ENCODE measurements around the gene NUP210L.

NUP210L gene

GRCh38 chr1:154171223-154171583 is 16.3 kb upstream of the NUP210L start:
- DNase-seq: no peak
- POLR2A ChIA-PET: interaction anchor here (0.6 kb wide), 1 partner anchor 64 kb away, joined by 3 read pairs; no protein-coding TSS in a partner anchor
- Histone ChIP-seq H3K27ac (ENCODE audit: insufficient read depth in 1 of 2, low read depth in 1 of 2, low read length in 2 of 2, poor library complexity in 1 of 2, severe bottlenecking in 2 of 2) (no peak overlapping the region), H3K4me1 (ENCODE audit: control extremely low read depth in 1 of 4, control insufficient read depth in 4 of 4, insufficient read depth in 4 of 4, low read length in 3 of 4) (peaks cover 7 to 14% (median 10%) of the 10 kb centered on the region in 4 experiments), H3K27me3 (replicated peaks in 2 of 5; ENCODE audit: control insufficient read depth in 4 of 5, insufficient read depth in 5 of 5, low read length in 4 of 5) (no peaks in the 10 kb centered on the region), H3K9me3 (ENCODE audit: control extremely low read depth in 1 of 5, control insufficient read depth in 4 of 5, insufficient read depth in 2 of 5, low read depth in 1 of 5, low read length in 4 of 5) (no peaks in the 10 kb centered on the region), H3K4me3 (ENCODE audit: control insufficient read depth in 1 of 7, extremely low read depth in 1 of 7, insufficient read depth in 4 of 7, low read depth in 2 of 7, low read length in 6 of 7) (no peak overlapping the region), H3K36me3 (ENCODE audit: control insufficient read depth in 4 of 4, insufficient read depth in 4 of 4, low read length in 3 of 4) (peaks cover 43 to 88% (median 66%) of the 10 kb centered on the region in 4 experiments)
- 93% methylated on average over 2 of the region's 4 CpGs for WGBS (ENCODE audit: insufficient coverage)
- CTCF ChIA-PET: interaction anchor here (1.4 kb wide), 1 partner anchor 14 kb away, joined by 4 read pairs; no protein-coding TSS in a partner anchor

- no peak for DNase-seq
Measured at GRCh38 chr1:154170547-154171222, 15.8 kb upstream of the NUP210L start.

GRCh38 chr1:154167461-154167860 is 12.6 kb upstream of the NUP210L start:
- H3K27me3 ChIP-seq (replicated peaks in 2 of 5; ENCODE audit: control insufficient read depth in 4 of 5, insufficient read depth in 5 of 5, low read length in 4 of 5): no peaks in the 10 kb centered on the region
- CTCF ChIA-PET: interaction anchor here (0.7 to 2.2 kb wide), 4 partner anchors 11 to 104 kb away, joined by 3 to 5 read pairs (median 3); no protein-coding TSS in a partner anchor
- H3K36me3 ChIP-seq (ENCODE audit: control insufficient read depth in 4 of 4, insufficient read depth in 4 of 4, low read length in 3 of 4): peaks cover 47 to 96% (median 77%) of the 10 kb centered on the region in 4 experiments
- POLR2A ChIA-PET: no interaction called here
- H3K9me3 ChIP-seq (ENCODE audit: control extremely low read depth in 1 of 5, control insufficient read depth in 4 of 5, insufficient read depth in 2 of 5, low read depth in 1 of 5, low read length in 4 of 5): no peaks in the 10 kb centered on the region
- peaks cover 0 to 3% (median 0%) of the 10 kb centered on the region in 4 experiments for H3K4me1 ChIP-seq (ENCODE audit: control extremely low read depth in 1 of 4, control insufficient read depth in 4 of 4, insufficient read depth in 4 of 4, low read length in 3 of 4)
- H3K27ac ChIP-seq (ENCODE audit: insufficient read depth in 1 of 2, low read depth in 1 of 2, low read length in 2 of 2, poor library complexity in 1 of 2, severe bottlenecking in 2 of 2): peak overlapping the region in 1 of 2 experiments; percentile 14
- DNase-seq: no peak
- no peak overlapping the region for H3K4me3 ChIP-seq (ENCODE audit: control insufficient read depth in 1 of 7, extremely low read depth in 1 of 7, insufficient read depth in 4 of 7, low read depth in 2 of 7, low read length in 6 of 7)

More at GRCh38 chr1:154170547-154171222, 15.8 kb upstream of the NUP210L start:
- peaks cover 2 to 8% (median 5%) of the 10 kb centered on the region in 4 experiments for H3K4me1 ChIP-seq (ENCODE audit: control extremely low read depth in 1 of 4, control insufficient read depth in 4 of 4, insufficient read depth in 4 of 4, low read length in 3 of 4)
- no peak overlapping the region for H3K4me3 ChIP-seq (ENCODE audit: control insufficient read depth in 1 of 7, extremely low read depth in 1 of 7, insufficient read depth in 4 of 7, low read depth in 2 of 7, low read length in 6 of 7)
- no peaks in the 10 kb centered on the region for H3K27me3 ChIP-seq (replicated peaks in 2 of 5; ENCODE audit: control insufficient read depth in 4 of 5, insufficient read depth in 5 of 5, low read length in 4 of 5)
- POLR2A ChIA-PET: interaction anchor here (0.6 kb wide), 1 partner anchor 63 kb away, joined by 3 read pairs; no protein-coding TSS in a partner anchor
- peak overlapping the region in 1 of 2 experiments; percentile 6 for H3K27ac ChIP-seq (ENCODE audit: insufficient read depth in 1 of 2, low read depth in 1 of 2, low read length in 2 of 2, poor library complexity in 1 of 2, severe bottlenecking in 2 of 2)
- H3K36me3 ChIP-seq (ENCODE audit: control insufficient read depth in 4 of 4, insufficient read depth in 4 of 4, low read length in 3 of 4): peaks cover 49 to 91% (median 68%) of the 10 kb centered on the region in 4 experiments
- H3K9me3 ChIP-seq (ENCODE audit: control extremely low read depth in 1 of 5, control insufficient read depth in 4 of 5, insufficient read depth in 2 of 5, low read depth in 1 of 5, low read length in 4 of 5): no peaks in the 10 kb centered on the region
- CTCF ChIA-PET: no interaction called here

- POLR2A ChIA-PET: no interaction called here
- Histone ChIP-seq H3K36me3 (ENCODE audit: control insufficient read depth in 4 of 4, insufficient read depth in 4 of 4, low read length in 3 of 4) (peaks cover 40 to 95% (median 73%) of the 10 kb centered on the region in 4 experiments), H3K27me3 (replicated peaks in 2 of 5; ENCODE audit: control insufficient read depth in 4 of 5, insufficient read depth in 5 of 5, low read length in 4 of 5) (no peaks in the 10 kb centered on the region), H3K9me3 (ENCODE audit: control extremely low read depth in 1 of 5, control insufficient read depth in 4 of 5, insufficient read depth in 2 of 5, low read depth in 1 of 5, low read length in 4 of 5) (no peaks in the 10 kb centered on the region), H3K27ac (ENCODE audit: insufficient read depth in 1 of 2, low read depth in 1 of 2, low read length in 2 of 2, poor library complexity in 1 of 2, severe bottlenecking in 2 of 2) (no peak overlapping the region), H3K4me3 (ENCODE audit: control insufficient read depth in 1 of 7, extremely low read depth in 1 of 7, insufficient read depth in 4 of 7, low read depth in 2 of 7, low read length in 6 of 7) (no peak overlapping the region), H3K4me1 (ENCODE audit: control extremely low read depth in 1 of 4, control insufficient read depth in 4 of 4, insufficient read depth in 4 of 4, low read length in 3 of 4) (peaks cover 0 to 3% (median 0%) of the 10 kb centered on the region in 4 experiments)
- no peak for DNase-seq
- 100% methylated on average over 1 of the region's 1 CpG for WGBS (ENCODE audit: insufficient coverage)
- CTCF ChIA-PET: interaction anchor here (1.6 to 2.2 kb wide), 2 partner anchors 9 to 11 kb away, joined by 4 to 5 read pairs; partner anchors contain the start of gene NUP210L
Measured at GRCh38 chr1:154166207-154166606, 11.3 kb upstream of the NUP210L start.

- peaks cover 0 to 5% (median 0%) of the 10 kb centered on the region in 5 experiments for H3K9me3 ChIP-seq (ENCODE audit: control extremely low read depth in 1 of 5, control insufficient read depth in 4 of 5, insufficient read depth in 2 of 5, low read depth in 1 of 5, low read length in 4 of 5)
- ChIA-PET CTCF (interaction anchor here (0.9 kb wide), 1 partner anchor 13 kb away, joined by 4 read pairs; no protein-coding TSS in a partner anchor), POLR2A (interaction anchor here (0.6 kb wide), 1 partner anchor 179 kb away, joined by 3 read pairs; no protein-coding TSS in a partner anchor)
- H3K4me1 ChIP-seq (ENCODE audit: control extremely low read depth in 1 of 4, control insufficient read depth in 4 of 4, insufficient read depth in 4 of 4, low read length in 3 of 4): peaks cover 12 to 23% (median 14%) of the 10 kb centered on the region in 4 experiments
- H3K27ac ChIP-seq (ENCODE audit: insufficient read depth in 1 of 2, low read depth in 1 of 2, low read length in 2 of 2, poor library complexity in 1 of 2, severe bottlenecking in 2 of 2): peak overlapping the region in 1 of 2 experiments; percentile 60
- H3K36me3 ChIP-seq (ENCODE audit: control insufficient read depth in 4 of 4, insufficient read depth in 4 of 4, low read length in 3 of 4): peaks cover 33 to 87% (median 60%) of the 10 kb centered on the region in 4 experiments
- DNase-seq: no peak
- no peaks in the 10 kb centered on the region for H3K27me3 ChIP-seq (replicated peaks in 2 of 5; ENCODE audit: control insufficient read depth in 4 of 5, insufficient read depth in 5 of 5, low read length in 4 of 5)
- H3K4me3 ChIP-seq (ENCODE audit: control insufficient read depth in 1 of 7, extremely low read depth in 1 of 7, insufficient read depth in 4 of 7, low read depth in 2 of 7, low read length in 6 of 7): no peak overlapping the region
Measured at GRCh38 chr1:154159554-154159953, 4.7 kb upstream of the NUP210L start.

- DNase-seq: no peak
- H3K27ac ChIP-seq (ENCODE audit: insufficient read depth in 1 of 2, low read depth in 1 of 2, low read length in 2 of 2, poor library complexity in 1 of 2, severe bottlenecking in 2 of 2): peak overlapping the region in 1 of 2 experiments; percentile 60
- peaks cover 0 to 5% (median 0%) of the 10 kb centered on the region in 5 experiments for H3K9me3 ChIP-seq (ENCODE audit: control extremely low read depth in 1 of 5, control insufficient read depth in 4 of 5, insufficient read depth in 2 of 5, low read depth in 1 of 5, low read length in 4 of 5)
- H3K27me3 ChIP-seq (replicated peaks in 2 of 5; ENCODE audit: control insufficient read depth in 4 of 5, insufficient read depth in 5 of 5, low read length in 4 of 5): no peaks in the 10 kb centered on the region
- 86% methylated on average over 7 of the region's 8 CpGs for WGBS (ENCODE audit: insufficient coverage)
- H3K4me1 ChIP-seq (ENCODE audit: control extremely low read depth in 1 of 4, control insufficient read depth in 4 of 4, insufficient read depth in 4 of 4, low read length in 3 of 4): peaks cover 16 to 25% (median 22%) of the 10 kb centered on the region in 4 experiments
- H3K4me3 ChIP-seq (ENCODE audit: control insufficient read depth in 1 of 7, extremely low read depth in 1 of 7, insufficient read depth in 4 of 7, low read depth in 2 of 7, low read length in 6 of 7): no peak overlapping the region
- H3K36me3 ChIP-seq (ENCODE audit: control insufficient read depth in 4 of 4, insufficient read depth in 4 of 4, low read length in 3 of 4): peaks cover 29 to 81% (median 56%) of the 10 kb centered on the region in 4 experiments
- POLR2A ChIA-PET: no interaction called here
- CTCF ChIA-PET: interaction anchor here (1.0 to 1.3 kb wide), 3 partner anchors 9 to 22 kb away, joined by 3 read pairs; no protein-coding TSS in a partner anchor
Measured at GRCh38 chr1:154158307-154159125, 3.6 kb upstream of the NUP210L start.

All from common myeloid progenitor, CD34-positive (primary cell).